Activated T-helper 1 cell treated with anti-CD3 and anti-CD28 coated beads, Interleukin-12 subunit alpha, Interleukin-12 subunit beta, Interleukin-2, Interleukin-4 antibody, amounts not matched to agents 30 ng/mL and 10 ng/mL and 1 ng/mL, durations not matched to agents 14 hours and 24 hours and 36 hours (primary cell): Measurements from ENCODE around the gene MAP3K7. TPM values are rescaled to one million over a fixed set of nuclear protein-coding genes. Genes with fewer than 3 reads are reported as not detected.

Source experiments
- DNase-seq: peaks from one replicate; pipeline ENCODE4 v3.0.0; 2021; ENCODE audit warnings: low spot score
- H3K27ac Mint-ChIP-seq: one replicate; pipeline ENCODE4 v1.8.0; 2021; ENCODE audit warnings: mild to moderate bottlenecking, mixed read lengths
- H3K27me3 Mint-ChIP-seq: one replicate; pipeline ENCODE4 v1.8.0; 2022; ENCODE audit warnings: mild to moderate bottlenecking, moderate library complexity, mixed read lengths; ENCODE audit not compliant: insufficient read depth
- H3K36me3 Mint-ChIP-seq: one replicate; pipeline ENCODE4 v1.8.0; 2021; ENCODE audit warnings: low read depth, mixed read lengths
- H3K4me1 Mint-ChIP-seq: one replicate; pipeline ENCODE4 v1.8.0; 2021; ENCODE audit warnings: low read depth, mixed read lengths
- H3K4me3 Mint-ChIP-seq: one replicate; pipeline ENCODE4 v1.8.0; 2021; ENCODE audit warnings: mild to moderate bottlenecking, moderate library complexity, mixed read lengths
- H3K9me3 Mint-ChIP-seq: one replicate; pipeline ENCODE4 v1.8.0; 2021; ENCODE audit warnings: mixed read lengths
- intact Hi-C: fragments of 100-400 bp; cut with micrococcal nuclease; formaldehyde crosslinking; loops from one replicate; pipeline ENCODE4 v1.15.1; 2024
- total RNA-seq: library from RNA; stranded (reverse); gene quantifications from 2 replicates; pipeline ENCODE4 v1.2.3, GENCODE V29; 2022

The MAP3K7 gene
- total RNA-seq, result 31.0 and 35.9 TPM in 2 replicates

DNA sequence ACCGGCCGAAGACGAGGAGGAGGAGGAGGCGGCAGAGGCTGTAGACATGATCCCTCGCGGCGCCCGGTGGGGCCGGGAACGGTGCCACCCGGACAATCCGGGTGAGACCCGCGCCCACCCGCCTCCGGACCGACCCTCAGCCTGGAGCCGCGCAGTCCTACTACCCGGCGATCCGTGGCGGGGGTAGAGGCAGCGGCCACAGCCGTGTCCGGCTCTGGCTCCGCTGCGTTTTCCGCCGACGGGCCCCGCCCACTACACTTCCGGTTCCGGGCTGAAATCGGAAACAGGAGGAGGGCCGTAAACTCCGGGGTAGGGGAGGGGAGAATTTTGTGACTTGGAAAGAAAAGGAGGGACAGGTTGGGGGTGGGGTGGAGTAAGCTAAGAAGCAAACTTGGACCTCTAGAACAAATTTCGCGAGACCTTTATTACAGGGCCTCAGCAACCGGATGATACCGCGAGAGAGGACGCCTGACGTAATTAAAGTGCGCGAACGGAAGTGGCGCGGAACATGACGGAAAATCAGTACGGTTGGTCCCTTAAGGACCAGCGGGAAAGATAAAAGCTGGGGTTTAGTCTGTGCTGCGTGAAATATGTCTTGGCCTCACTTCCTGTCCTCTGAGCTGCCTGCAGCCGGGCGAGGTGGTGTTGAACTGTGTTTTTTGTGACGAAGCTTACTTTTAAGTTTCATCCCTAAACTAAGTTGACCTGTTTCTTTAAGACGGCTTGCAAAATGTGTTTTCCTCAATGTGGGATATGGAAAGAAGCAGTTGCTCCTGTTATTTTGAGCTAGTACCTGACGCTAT lies at the start of gene MAP3K7:
Gene MAP3K7 (minus strand): TSS at position 237 of the 803 bp plus-strand sequence. CDS start 189 bp downstream, at position 48.
- peaks cover 8% of the 10 kb centered on the region for H3K27me3 Mint-ChIP-seq
- peak within 1 kb of the TSS; percentile 96 for H3K27ac Mint-ChIP-seq
- DNase-seq, result peak; percentile 92
- H3K9me3 Mint-ChIP-seq, result no peaks in the 10 kb centered on the region
- peak within 1 kb of the TSS; percentile 93 for H3K4me3 Mint-ChIP-seq
- intact Hi-C loops, result loop anchor here (1.0 to 10.0 kb wide), 13 partner anchors 24 to 1624 kb away; partner anchors contain the start of genes ANKRD6, BACH2, CASP8AP2 and LYRM2
- peaks cover 5% of the 10 kb centered on the region for H3K36me3 Mint-ChIP-seq
- peaks cover 39% of the 10 kb centered on the region for H3K4me1 Mint-ChIP-seq

DNA sequence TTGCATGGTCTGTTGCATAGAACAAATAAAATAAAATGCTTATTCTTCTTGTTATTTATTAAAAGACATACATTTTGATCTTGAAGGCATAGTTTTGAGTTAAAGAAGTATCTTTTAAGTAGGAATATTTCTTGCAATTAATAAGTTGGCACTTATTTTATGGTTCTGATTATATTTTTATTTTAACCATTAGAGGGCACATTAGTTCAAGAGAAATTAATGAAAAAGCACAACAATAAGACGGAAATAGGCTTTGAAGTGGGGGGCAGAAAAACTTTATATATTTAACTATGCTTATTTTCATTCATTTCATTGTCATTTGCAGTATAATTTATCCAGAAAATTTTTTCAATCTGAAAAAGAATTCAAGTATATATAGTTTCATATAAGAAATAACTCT lies 44.2 kb upstream of the MAP3K7 start:
- intact Hi-C loops, result no loop called here
- Mint-ChIP-seq H3K4me3 (no peak overlapping the region), H3K27ac (no peak overlapping the region), H3K9me3 (no peaks in the 10 kb centered on the region), H3K36me3 (no peaks in the 10 kb centered on the region), H3K27me3 (peaks cover 13% of the 10 kb centered on the region), H3K4me1 (no peaks in the 10 kb centered on the region)
- no peak for DNase-seq

DNA sequence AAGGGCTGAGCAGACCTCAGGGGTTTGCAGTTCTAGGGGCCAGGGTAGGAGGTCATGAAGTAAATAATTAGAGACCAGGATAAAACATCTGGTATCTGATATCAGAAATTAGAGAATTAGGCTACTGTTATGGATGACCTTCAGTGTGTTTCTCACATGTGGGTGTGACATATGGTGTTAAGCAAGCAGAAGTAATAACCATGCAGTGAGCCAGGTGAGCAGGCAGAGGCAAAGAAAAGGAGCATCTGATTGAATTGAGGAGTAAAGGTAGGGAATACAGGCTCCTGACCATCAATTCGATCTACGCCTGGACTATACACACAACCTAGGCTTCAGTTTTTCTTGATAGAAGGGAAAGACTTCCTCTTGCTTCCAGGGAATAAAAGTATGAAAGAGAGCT lies 34.7 kb upstream of the MAP3K7 start:
- Mint-ChIP-seq H3K36me3 (no peaks in the 10 kb centered on the region), H3K9me3 (peaks cover 3% of the 10 kb centered on the region), H3K27me3 (peaks cover 31% of the 10 kb centered on the region), H3K4me1 (no peaks in the 10 kb centered on the region), H3K27ac (no peak overlapping the region), H3K4me3 (no peak overlapping the region)
- intact Hi-C loops, result no loop called here
- no peak for DNase-seq

DNA sequence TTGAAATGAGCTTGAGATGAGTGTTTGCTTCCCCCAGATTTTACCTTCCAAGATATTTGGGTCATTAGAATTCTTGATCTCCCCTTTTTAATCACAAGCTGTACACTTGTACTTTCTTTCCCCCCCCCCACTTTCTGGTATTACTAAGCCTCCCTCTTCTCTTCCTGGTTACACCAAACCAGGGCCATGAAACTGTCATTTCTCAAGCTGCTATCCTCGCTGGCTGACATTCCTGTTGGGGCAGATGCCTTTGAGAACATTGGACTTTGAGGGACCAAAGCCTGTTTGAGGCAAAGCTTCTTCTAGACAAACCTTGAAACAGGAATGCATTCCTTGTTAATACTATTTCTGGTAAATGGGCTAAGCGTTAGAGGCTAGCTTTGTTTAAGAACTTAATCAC lies 32.3 kb upstream of the MAP3K7 start:
- intact Hi-C loops, result no loop called here
- Mint-ChIP-seq H3K9me3 (peaks cover 1% of the 10 kb centered on the region), H3K27ac (no peak overlapping the region), H3K36me3 (no peaks in the 10 kb centered on the region), H3K4me3 (no peak overlapping the region), H3K4me1 (no peaks in the 10 kb centered on the region), H3K27me3 (peaks cover 41% of the 10 kb centered on the region)
- no peak for DNase-seq

DNA sequence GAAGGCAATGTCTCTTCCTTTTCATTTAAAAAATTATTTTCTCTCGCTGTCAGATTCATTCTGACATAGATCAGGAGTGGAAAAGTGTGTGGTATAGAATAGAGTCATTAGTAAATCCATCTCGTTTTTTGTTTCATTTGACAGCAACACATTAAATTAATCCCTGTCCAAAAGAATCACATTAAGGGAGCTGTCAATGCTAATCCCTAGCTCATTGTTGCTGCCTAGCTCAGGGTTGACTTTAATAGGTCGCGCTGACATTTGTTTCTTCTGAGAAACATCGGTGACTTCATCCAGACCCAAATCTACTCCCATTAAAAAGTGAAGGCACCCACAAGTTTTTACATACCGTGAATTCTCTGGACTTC lies 25.4 kb upstream of the MAP3K7 start:
- H3K27me3 Mint-ChIP-seq, result peaks cover 66% of the 10 kb centered on the region
- intact Hi-C loops, result loop anchor here (5.0 kb wide), 1 partner anchor 250 kb away; no protein-coding TSS in a partner anchor
- peak overlapping the region; percentile 57 for H3K4me3 Mint-ChIP-seq
- H3K9me3 Mint-ChIP-seq, result no peaks in the 10 kb centered on the region
- peaks cover 13% of the 10 kb centered on the region for H3K4me1 Mint-ChIP-seq
- H3K36me3 Mint-ChIP-seq, result no peaks in the 10 kb centered on the region
- H3K27ac Mint-ChIP-seq, result no peak overlapping the region
- DNase-seq, result no peak

DNA sequence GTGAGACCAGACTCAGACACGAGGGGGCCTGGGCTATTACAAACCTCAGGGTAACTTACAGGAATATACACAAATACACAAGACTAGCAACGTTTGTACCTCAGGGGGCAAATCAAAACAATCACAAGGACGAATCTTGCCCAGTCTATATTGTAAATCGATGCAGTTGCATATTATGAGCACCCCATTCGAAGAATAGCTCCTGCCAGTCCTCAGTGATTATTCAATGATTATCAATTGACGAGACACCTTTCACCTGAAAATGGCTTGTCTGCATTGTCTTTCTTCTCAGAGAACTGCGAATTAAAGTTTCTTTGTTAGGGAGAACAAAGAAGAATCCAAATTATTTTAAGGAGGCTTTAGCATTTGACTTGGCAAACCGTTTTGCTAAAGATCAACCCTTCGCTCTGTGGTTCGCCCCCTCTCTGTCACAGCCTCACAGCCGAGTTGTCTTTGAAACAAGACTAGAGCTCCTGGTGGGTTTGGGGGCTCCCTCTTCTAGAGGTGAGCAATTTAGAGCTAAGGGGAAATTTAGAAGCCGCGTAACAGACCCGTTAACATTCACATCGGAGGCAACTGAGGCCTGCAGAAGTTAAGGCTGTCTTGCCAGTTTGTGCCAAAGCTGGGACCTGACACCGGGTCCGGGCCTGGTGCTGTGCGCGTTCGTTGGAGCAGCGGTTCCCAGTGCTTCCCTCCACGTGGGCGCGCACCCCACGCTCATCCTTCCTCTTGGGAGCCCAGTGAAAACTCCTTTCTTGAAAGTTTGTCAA lies 24.9 kb upstream of the MAP3K7 start:
- peaks cover 13% of the 10 kb centered on the region for H3K4me1 Mint-ChIP-seq
- peak overlapping the region; percentile 84 for H3K4me3 Mint-ChIP-seq
- peak overlapping the region; percentile 45 for H3K27ac Mint-ChIP-seq
- no peak for DNase-seq
- H3K36me3 Mint-ChIP-seq, result no peaks in the 10 kb centered on the region
- H3K9me3 Mint-ChIP-seq, result no peaks in the 10 kb centered on the region
- H3K27me3 Mint-ChIP-seq, result peaks cover 67% of the 10 kb centered on the region
- intact Hi-C loops, result loop anchor here (2.0 to 5.0 kb wide), 2 partner anchors 25 to 251 kb away; partner anchors contain the start of gene MAP3K7

DNA sequence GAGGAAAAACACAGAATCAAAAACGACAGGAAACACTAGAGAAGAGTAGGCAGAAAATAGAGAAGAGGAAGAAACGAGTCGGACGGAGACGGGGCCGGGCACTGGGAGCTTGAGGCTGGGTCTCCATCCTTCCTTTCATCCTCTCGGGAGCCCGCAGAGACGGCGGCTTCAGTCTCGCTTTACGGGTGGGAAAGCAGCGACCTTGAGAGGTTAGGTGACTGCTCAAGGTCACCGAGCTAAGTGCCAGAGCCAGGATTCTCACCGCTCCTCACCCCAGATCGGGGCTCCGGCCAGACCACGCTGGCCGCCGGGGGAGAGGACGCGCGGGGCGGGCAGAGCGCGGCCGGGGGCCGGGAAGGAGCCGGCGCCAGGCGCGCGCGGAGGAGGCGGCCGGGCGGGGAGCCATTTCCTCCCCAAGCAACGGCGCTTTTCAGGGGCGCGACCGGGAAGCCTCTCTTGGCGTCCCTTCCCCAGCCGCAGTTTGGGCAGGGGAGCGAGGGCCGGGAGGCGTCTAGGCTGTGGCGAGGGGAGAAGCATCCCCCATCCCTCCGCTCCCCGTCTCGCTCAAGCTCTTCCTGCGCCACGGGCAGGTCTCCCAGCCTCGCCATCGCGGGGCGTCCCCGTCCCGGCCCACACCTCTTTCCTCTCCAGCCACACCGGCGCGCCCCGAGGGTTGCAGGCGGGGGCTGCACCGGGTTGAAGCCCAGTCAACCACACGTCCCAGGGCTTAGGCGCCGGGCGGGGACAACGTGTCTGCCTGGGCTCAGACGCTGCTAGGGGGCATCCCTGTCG lies 24.1 kb upstream of the MAP3K7 start:
- Mint-ChIP-seq H3K27me3 (peaks cover 64% of the 10 kb centered on the region), H3K4me1 (peaks cover 13% of the 10 kb centered on the region), H3K9me3 (no peaks in the 10 kb centered on the region), H3K4me3 (peak overlapping the region; percentile 84), H3K36me3 (no peaks in the 10 kb centered on the region), H3K27ac (peak overlapping the region; percentile 47)
- intact Hi-C loops, result loop anchor here (1.0 to 5.0 kb wide), 3 partner anchors 12 to 251 kb away; partner anchors contain the start of gene MAP3K7
- peak; percentile 14 for DNase-seq

DNA sequence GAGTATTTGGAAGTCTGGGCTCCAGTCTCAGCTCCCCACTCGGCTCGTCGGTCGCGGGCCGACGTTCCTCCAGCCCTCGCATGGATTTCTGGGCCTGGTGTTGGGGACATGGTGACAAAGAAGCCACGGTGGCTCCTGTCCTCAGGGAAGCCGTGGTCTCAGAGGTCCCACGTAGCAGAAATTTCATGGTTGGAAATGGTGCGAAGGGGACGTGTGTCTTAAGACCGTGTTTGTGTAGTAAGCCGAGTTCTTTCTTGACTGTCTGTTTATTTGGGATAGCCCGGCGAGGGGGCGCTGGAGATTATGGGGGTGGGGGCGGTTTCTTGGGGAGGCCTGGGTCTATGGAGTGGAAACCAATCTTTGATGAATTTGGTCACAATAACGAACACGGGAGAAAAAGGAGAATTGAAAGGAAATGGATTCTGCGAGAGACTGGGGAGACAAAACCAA lies 23.5 kb upstream of the MAP3K7 start:
- H3K27me3 Mint-ChIP-seq, result peaks cover 62% of the 10 kb centered on the region
- no peak for DNase-seq
- peak overlapping the region; percentile 84 for H3K4me3 Mint-ChIP-seq
- H3K27ac Mint-ChIP-seq, result peak overlapping the region; percentile 47
- no peaks in the 10 kb centered on the region for H3K36me3 Mint-ChIP-seq
- H3K4me1 Mint-ChIP-seq, result peaks cover 13% of the 10 kb centered on the region
- H3K9me3 Mint-ChIP-seq, result no peaks in the 10 kb centered on the region
- intact Hi-C loops, result loop anchor here (1.0 to 5.0 kb wide), 3 partner anchors 11 to 252 kb away; partner anchors contain the start of gene MAP3K7

DNA sequence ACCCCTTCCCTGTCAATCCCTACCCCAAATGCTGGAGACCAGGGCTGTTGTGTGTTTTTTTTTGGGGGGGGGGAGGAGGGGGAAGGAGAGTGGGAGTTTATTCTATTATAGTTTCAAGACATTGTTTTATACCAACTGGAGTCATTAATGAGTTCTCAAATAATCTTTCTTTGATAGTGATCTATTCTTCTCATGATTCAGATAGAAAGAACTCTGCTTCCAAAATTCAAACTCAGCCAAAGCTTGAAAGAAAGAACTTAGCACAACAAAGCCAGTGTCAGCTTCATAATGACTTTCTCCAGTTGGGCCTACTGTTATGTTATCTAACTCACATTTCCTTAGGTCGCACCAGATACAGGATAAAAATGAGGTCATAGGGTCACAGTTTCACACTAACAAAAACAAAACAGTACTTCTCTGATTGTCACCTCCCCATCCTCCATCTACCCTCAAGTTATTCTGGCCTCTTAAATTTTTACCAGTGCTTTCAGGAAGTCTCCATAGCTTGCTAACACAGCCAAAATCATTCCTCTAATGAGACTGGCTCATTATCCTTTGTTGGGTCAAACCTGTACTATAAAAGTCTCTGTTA lies 19.0 kb upstream of the MAP3K7 start:
- no peaks in the 10 kb centered on the region for H3K9me3 Mint-ChIP-seq
- peaks cover 7% of the 10 kb centered on the region for H3K4me1 Mint-ChIP-seq
- H3K27me3 Mint-ChIP-seq, result peaks cover 53% of the 10 kb centered on the region
- no peak for DNase-seq
- intact Hi-C loops, result no loop called here
- H3K4me3 Mint-ChIP-seq, result no peak overlapping the region
- no peaks in the 10 kb centered on the region for H3K36me3 Mint-ChIP-seq
- H3K27ac Mint-ChIP-seq, result no peak overlapping the region

DNA sequence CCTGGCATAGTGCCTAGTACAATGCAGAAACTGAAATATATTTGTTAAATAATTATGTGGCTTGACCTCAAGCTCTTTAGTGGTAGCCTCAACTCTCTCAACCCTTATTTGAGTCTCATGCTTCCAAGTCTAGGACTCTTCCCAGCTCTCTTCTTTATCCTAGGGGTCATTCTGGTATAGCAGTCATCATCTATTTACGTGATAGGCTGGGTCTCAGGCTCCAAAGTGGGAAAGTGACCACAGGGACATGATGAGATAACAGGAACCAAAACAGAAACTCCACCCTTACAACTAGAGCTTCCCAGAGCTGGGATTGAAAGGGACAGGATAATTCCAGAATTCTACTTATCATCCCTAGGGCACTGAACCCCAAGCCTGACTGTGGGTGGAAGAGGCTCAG lies 17.7 kb upstream of the MAP3K7 start:
- Mint-ChIP-seq H3K36me3 (no peaks in the 10 kb centered on the region), H3K27ac (no peak overlapping the region), H3K4me3 (no peak overlapping the region), H3K4me1 (no peaks in the 10 kb centered on the region), H3K27me3 (peaks cover 48% of the 10 kb centered on the region), H3K9me3 (no peaks in the 10 kb centered on the region)
- intact Hi-C loops, result no loop called here
- DNase-seq, result no peak

DNA sequence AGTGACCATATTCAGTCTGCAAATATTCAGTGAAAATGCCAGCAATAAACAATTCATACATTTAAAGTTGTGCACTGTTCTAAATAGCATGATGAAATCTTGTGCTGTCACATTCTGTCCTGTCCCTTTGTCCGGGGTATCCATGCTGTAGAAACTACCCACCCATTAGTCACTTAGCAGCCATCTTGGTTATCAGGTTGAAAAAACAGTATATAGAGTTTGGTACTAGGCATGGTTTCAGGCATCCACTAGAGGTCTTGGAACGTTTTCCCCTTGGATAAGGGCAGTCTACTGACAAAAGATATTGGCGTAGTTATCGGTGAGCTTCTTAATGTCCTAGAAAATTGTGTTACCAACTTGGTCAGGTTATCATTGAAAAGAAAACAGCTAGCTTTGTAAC lies 12.3 kb upstream of the MAP3K7 start:
- Mint-ChIP-seq H3K4me1 (no peaks in the 10 kb centered on the region), H3K4me3 (no peak overlapping the region), H3K27me3 (peaks cover 37% of the 10 kb centered on the region), H3K27ac (no peak overlapping the region), H3K36me3 (no peaks in the 10 kb centered on the region), H3K9me3 (no peaks in the 10 kb centered on the region)
- intact Hi-C loops, result loop anchor here (1.0 kb wide), 1 partner anchor 11 kb away; no protein-coding TSS in a partner anchor
- DNase-seq, result no peak
